A549 (cell line): ENCODE results near the gene CD9.

ENCODE experiments used
- CEBPB ChIP-seq, 2 experiments: fragments of >200 bp in 1 of 2; sonication (Bioruptor Twin) in 1 of 2; formaldehyde crosslinking in 1 of 2; IDR thresholded peaks; 2 replicates each; pipeline ENCODE4 v1.6.1; 2012 to 2016
- EP300 ChIP-seq, 2 experiments: fragments of >200 bp; sonication (Bioruptor Twin); formaldehyde crosslinking; IDR thresholded peaks; 2 replicates in 1 of 2; 3 replicates in 1 of 2; pipeline ENCODE4 v1.6.1; 2016 to 2017
- JUNB ChIP-seq: fragments of >200 bp; sonication (Bioruptor Twin); formaldehyde crosslinking; IDR thresholded peaks from 2 replicates; pipeline ENCODE4 v1.6.1; 2016
- MAFK ChIP-seq: fragments of 450-650 bp; IDR thresholded peaks from 2 replicates; pipeline ENCODE4 v1.6.1; 2014; ENCODE audit not compliant: partially characterized antibody
- POLR2A ChIP-seq: IDR thresholded peaks from 2 replicates; pipeline ENCODE4 v1.6.1; 2012; ENCODE audit warnings: mild to moderate bottlenecking, low read length
- POLR2AphosphoS2 ChIP-seq: conservative IDR thresholded peaks from 2 replicates; pipeline ENCODE4 v1.6.1; 2012; ENCODE audit warnings: low read length, improper control_type of control experiment, inconsistent platforms
- RAD21 ChIP-seq, 2 experiments: fragments of >200 bp in 1 of 2; sonication (Bioruptor Twin) in 1 of 2; formaldehyde crosslinking in 1 of 2; IDR thresholded peaks in 1 of 2; conservative IDR thresholded peaks in 1 of 2; 2 replicates in 1 of 2; 3 replicates in 1 of 2; pipeline ENCODE4 v1.6.1; 2012 to 2018; ENCODE audit warnings: inconsistent platforms in 1 of 2
- RARB ChIP-seq: fragments of 250-450 bp; sonication (Bioruptor Pico); IDR thresholded peaks from 2 replicates; pipeline ENCODE4 v1.8.0; 2021; ENCODE audit warnings: mild to moderate bottlenecking, moderate library complexity
- SREBF2 ChIP-seq: fragments of 450-650 bp; IDR thresholded peaks from 2 replicates; pipeline ENCODE4 v1.6.1; 2014; ENCODE audit warnings: mild to moderate bottlenecking, moderate library complexity
- TF ChIP-seq, protein P1 (sequence below): fragments of 450-650 bp; IDR thresholded peaks from 2 replicates; pipeline ENCODE4 v1.6.1; 2014; ENCODE audit warnings: antibody characterized with exemption
- TF ChIP-seq, protein P2 (sequence below): fragments of >200 bp; sonication (Bioruptor Twin); formaldehyde crosslinking; IDR thresholded peaks from 3 replicates; pipeline ENCODE4 v1.5.1; 2016
- TF ChIP-seq, protein P3 (sequence below): IDR thresholded peaks from 2 replicates; pipeline ENCODE4 v1.6.1; 2012
- TF ChIP-seq, protein P4 (sequence below): IDR thresholded peaks from 2 replicates; pipeline ENCODE4 v1.6.1; 2012
- TF ChIP-seq, protein P5 (sequence below): fragments of 250-450 bp; sonication (Bioruptor Pico); IDR thresholded peaks from 2 replicates; pipeline ENCODE4 v1.5.0; 2021; ENCODE audit warnings: mild to moderate bottlenecking, moderate library complexity, borderline replicate concordance

DNA sequence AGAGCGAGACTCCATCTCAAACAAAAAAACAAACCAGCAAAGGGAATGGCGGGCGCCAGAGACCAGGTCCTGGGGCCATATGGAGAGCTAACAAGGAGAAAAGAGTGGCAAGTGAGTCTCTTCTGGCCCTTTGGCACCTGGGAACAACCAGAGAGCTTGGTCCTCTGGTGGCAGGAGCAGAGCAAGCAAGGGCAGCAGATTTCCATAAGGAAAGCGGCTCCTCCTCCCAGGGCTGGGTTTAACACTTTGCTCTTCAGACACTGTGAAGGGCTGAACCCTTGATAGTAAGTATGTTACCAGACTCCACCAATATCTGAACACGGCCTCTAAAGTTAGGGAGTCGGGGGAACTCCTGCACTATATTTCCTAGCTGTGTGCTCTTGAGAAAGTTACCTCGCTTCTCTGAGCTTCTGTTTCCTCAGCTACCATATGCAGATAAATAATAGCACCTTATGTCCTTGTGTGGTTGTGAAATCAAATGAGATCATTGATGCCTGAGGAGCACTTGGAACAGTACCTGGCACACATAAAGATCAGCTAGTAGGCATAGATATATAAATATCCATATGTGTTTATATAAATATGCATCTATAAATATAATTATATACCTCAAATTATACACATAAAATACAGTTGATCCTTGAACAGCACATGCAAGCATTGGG is 76.9 kb downstream of the CD9 start:
- TF ChIP-seq CEBPB (IDR thresholded peaks at IDR 0.05): no peak
- TF ChIP-seq, protein P1, sequence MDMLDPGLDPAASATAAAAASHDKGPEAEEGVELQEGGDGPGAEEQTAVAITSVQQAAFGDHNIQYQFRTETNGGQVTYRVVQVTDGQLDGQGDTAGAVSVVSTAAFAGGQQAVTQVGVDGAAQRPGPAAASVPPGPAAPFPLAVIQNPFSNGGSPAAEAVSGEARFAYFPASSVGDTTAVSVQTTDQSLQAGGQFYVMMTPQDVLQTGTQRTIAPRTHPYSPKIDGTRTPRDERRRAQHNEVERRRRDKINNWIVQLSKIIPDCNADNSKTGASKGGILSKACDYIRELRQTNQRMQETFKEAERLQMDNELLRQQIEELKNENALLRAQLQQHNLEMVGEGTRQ: no peak
- TF ChIP-seq, protein P2, sequence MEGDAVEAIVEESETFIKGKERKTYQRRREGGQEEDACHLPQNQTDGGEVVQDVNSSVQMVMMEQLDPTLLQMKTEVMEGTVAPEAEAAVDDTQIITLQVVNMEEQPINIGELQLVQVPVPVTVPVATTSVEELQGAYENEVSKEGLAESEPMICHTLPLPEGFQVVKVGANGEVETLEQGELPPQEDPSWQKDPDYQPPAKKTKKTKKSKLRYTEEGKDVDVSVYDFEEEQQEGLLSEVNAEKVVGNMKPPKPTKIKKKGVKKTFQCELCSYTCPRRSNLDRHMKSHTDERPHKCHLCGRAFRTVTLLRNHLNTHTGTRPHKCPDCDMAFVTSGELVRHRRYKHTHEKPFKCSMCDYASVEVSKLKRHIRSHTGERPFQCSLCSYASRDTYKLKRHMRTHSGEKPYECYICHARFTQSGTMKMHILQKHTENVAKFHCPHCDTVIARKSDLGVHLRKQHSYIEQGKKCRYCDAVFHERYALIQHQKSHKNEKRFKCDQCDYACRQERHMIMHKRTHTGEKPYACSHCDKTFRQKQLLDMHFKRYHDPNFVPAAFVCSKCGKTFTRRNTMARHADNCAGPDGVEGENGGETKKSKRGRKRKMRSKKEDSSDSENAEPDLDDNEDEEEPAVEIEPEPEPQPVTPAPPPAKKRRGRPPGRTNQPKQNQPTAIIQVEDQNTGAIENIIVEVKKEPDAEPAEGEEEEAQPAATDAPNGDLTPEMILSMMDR: no peak
- TF ChIP-seq POLR2A: no peak
- TF ChIP-seq JUNB: no peak
- no peak; a peak in 1 of 5 replicates for TF ChIP-seq RAD21 (conservative IDR thresholded peaks at IDR 0.05 in 1 of 2, IDR thresholded peaks at IDR 0.05 in 1 of 2)
- TF ChIP-seq POLR2AphosphoS2: no peak
- TF ChIP-seq SREBF2: no peak
- TF ChIP-seq, protein P3, sequence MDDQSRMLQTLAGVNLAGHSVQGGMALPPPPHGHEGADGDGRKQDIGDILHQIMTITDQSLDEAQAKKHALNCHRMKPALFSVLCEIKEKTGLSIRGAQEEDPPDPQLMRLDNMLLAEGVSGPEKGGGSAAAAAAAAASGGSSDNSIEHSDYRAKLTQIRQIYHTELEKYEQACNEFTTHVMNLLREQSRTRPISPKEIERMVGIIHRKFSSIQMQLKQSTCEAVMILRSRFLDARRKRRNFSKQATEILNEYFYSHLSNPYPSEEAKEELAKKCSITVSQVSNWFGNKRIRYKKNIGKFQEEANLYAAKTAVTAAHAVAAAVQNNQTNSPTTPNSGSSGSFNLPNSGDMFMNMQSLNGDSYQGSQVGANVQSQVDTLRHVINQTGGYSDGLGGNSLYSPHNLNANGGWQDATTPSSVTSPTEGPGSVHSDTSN: no peak
- no peak for TF ChIP-seq EP300 (IDR thresholded peaks at IDR 0.05)
- TF ChIP-seq MAFK: no peak
- TF ChIP-seq, protein P4, sequence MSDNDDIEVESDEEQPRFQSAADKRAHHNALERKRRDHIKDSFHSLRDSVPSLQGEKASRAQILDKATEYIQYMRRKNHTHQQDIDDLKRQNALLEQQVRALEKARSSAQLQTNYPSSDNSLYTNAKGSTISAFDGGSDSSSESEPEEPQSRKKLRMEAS: no peak
- TF ChIP-seq, protein P5, sequence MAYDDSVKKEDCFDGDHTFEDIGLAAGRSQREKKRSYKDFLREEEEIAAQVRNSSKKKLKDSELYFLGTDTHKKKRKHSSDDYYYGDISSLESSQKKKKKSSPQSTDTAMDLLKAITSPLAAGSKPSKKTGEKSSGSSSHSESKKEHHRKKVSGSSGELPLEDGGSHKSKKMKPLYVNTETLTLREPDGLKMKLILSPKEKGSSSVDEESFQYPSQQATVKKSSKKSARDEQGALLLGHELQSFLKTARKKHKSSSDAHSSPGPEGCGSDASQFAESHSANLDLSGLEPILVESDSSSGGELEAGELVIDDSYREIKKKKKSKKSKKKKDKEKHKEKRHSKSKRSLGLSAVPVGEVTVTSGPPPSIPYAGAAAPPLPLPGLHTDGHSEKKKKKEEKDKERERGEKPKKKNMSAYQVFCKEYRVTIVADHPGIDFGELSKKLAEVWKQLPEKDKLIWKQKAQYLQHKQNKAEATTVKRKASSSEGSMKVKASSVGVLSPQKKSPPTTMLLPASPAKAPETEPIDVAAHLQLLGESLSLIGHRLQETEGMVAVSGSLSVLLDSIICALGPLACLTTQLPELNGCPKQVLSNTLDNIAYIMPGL (CRISPR knock-in tag): no peak
- TF ChIP-seq RARB (CRISPR knock-in tag): no peak
